Measurements from ENCODE around the gene DCAF10.
"Not testable (repeated sequence)": the region's sequence is repeated elsewhere in the genome, so short reads cannot be mapped to it uniquely, and the experiment has no call there.

Gene DCAF10

GRCh38 chr9:37905776-37906175 is 105.2 kb downstream of the DCAF10 start:
- no peaks in the 10 kb centered on the region for H3K27me3 ChIP-seq (replicated peaks)
- no peaks in the 10 kb centered on the region for H3K36me3 ChIP-seq (replicated peaks)
- no peak for DNase-seq
- no peak for TF ChIP-seq CTCF (IDR thresholded peaks at IDR 0.05; ENCODE audit: low read depth, low read length, missing control alignments)
- in situ Hi-C loops (cut with HindIII; ENCODE audit: low pct_ligation_motif_present, low sequenced_read_pairs): no loop called here
- no peak overlapping the region for H3K4me3 ChIP-seq (ENCODE audit: low read depth, low read length)
- no peak overlapping the region for H3K27ac ChIP-seq

- no peak for TF ChIP-seq CTCF (IDR thresholded peaks at IDR 0.05; ENCODE audit: low read depth, low read length, missing control alignments)
- H3K4me3 ChIP-seq (ENCODE audit: low read depth, low read length): no peak overlapping the region
- H3K27ac ChIP-seq: no peak overlapping the region
- DNase-seq: no peak
- H3K36me3 ChIP-seq (replicated peaks): no peaks in the 10 kb centered on the region
- H3K27me3 ChIP-seq (replicated peaks): no peaks in the 10 kb centered on the region
- in situ Hi-C loops (cut with HindIII; ENCODE audit: low pct_ligation_motif_present, low sequenced_read_pairs): no loop called here
These were observed 106.0 kb downstream of the DCAF10 start for GRCh38 chr9:37906312-37907239.

GRCh38 chr9:37908283-37908682 is 107.7 kb downstream of the DCAF10 start:
- in situ Hi-C loops (cut with HindIII; ENCODE audit: low pct_ligation_motif_present, low sequenced_read_pairs): no loop called here
- no peak for DNase-seq
- H3K27ac ChIP-seq: no peak overlapping the region
- H3K36me3 ChIP-seq (replicated peaks): no peaks in the 10 kb centered on the region
- no peak overlapping the region for H3K4me3 ChIP-seq (ENCODE audit: low read depth, low read length)
- no peaks in the 10 kb centered on the region for H3K27me3 ChIP-seq (replicated peaks)
- no peak for TF ChIP-seq CTCF (IDR thresholded peaks at IDR 0.05; ENCODE audit: low read depth, low read length, missing control alignments)

DNA sequence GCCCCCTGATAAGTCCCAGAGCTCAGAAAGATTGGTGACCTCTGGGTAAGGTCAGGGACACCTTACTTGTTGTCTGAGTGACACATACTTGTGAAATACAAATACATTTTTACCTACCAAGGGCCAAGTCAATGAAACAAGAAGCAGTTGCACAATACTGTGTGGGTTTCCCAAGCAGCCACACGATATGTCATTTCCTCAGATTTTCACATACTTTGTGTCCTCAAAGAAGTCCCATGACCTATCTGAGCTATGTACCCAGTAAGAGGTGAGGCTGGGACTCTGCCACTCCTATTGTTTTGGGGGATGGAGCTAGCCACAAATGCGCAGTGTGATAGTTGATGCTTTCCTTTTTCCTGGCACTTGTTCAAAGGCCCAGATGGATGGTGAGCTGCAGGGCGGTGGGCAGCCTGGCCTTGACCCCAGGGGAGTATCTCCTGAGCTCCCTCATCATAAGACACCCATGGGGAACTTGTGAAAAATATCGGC is 108.1 kb downstream of the DCAF10 start:
- H3K27me3 ChIP-seq (replicated peaks): no peaks in the 10 kb centered on the region
- H3K4me3 ChIP-seq (ENCODE audit: low read depth, low read length): no peak overlapping the region
- peaks cover under 1% of the 10 kb centered on the region for H3K36me3 ChIP-seq (replicated peaks)
- in situ Hi-C loops (cut with HindIII; ENCODE audit: low pct_ligation_motif_present, low sequenced_read_pairs): no loop called here
- no peak for TF ChIP-seq CTCF (IDR thresholded peaks at IDR 0.05; ENCODE audit: low read depth, low read length, missing control alignments)
- DNase-seq: peak; percentile 36
- H3K27ac ChIP-seq: no peak overlapping the region

- Histone ChIP-seq H3K27me3 (replicated peaks) (no peaks in the 10 kb centered on the region), H3K4me3 (ENCODE audit: low read depth, low read length) (no peak overlapping the region), H3K36me3 (replicated peaks) (peaks cover 3% of the 10 kb centered on the region), H3K27ac (no peak overlapping the region)
- no peak for DNase-seq
- TF ChIP-seq CTCF (IDR thresholded peaks at IDR 0.05; ENCODE audit: low read depth, low read length, missing control alignments): no peak
- in situ Hi-C loops (cut with HindIII; ENCODE audit: low pct_ligation_motif_present, low sequenced_read_pairs): no loop called here
These were observed 108.7 kb downstream of the DCAF10 start for GRCh38 chr9:37909326-37909725.

- in situ Hi-C loops (cut with HindIII; ENCODE audit: low pct_ligation_motif_present, low sequenced_read_pairs); H3K36me3 ChIP-seq (replicated peaks); H3K27ac ChIP-seq; DNase-seq; H3K4me3 ChIP-seq (ENCODE audit: low read depth, low read length); H3K27me3 ChIP-seq (replicated peaks): not testable (repeated sequence)
These were observed 109.2 kb downstream of the DCAF10 start for GRCh38 chr9:37909836-37910235.
